Nephron (organoid): ENCODE results near the gene STK32B.

Source experiments
- H3K27ac Mint-ChIP-seq, 3 experiments: 2 replicates each; pipeline ENCODE4 v1.8.0; 2020; ENCODE audit warnings: mixed read lengths in 3 of 3, mild to moderate bottlenecking in 2 of 3, moderate library complexity in 1 of 3
- H3K27me3 Mint-ChIP-seq: 2 replicates; pipeline ENCODE4 v1.8.0; 2021; ENCODE audit warnings: low read depth, mild to moderate bottlenecking, moderate library complexity, mixed read lengths
- H3K36me3 Mint-ChIP-seq: 2 replicates; pipeline ENCODE4 v1.8.0; 2020; ENCODE audit warnings: low read depth, mixed read lengths
- H3K4me1 Mint-ChIP-seq: 2 replicates; pipeline ENCODE4 v1.8.0; 2020; ENCODE audit warnings: mixed read lengths
- H3K4me3 Mint-ChIP-seq, 3 experiments: 2 replicates each; pipeline ENCODE4 v1.8.0; 2020; ENCODE audit warnings: mild to moderate bottlenecking in 3 of 3, mixed read lengths in 3 of 3, moderate library complexity in 2 of 3
- H3K9me3 Mint-ChIP-seq: 2 replicates; pipeline ENCODE4 v1.8.0; 2020; ENCODE audit warnings: mixed read lengths
- TF ChIP-seq, protein P1 (sequence below), 3 experiments: fragments of 200-600 bp; sonication (generic); IDR thresholded peaks; one replicate each; pipeline ENCODE4 v1.5.0; 2021; ENCODE audit warnings: antibody characterized with exemption in 3 of 3; ENCODE audit not compliant: unreplicated experiment in 3 of 3

Gene STK32B

DNA sequence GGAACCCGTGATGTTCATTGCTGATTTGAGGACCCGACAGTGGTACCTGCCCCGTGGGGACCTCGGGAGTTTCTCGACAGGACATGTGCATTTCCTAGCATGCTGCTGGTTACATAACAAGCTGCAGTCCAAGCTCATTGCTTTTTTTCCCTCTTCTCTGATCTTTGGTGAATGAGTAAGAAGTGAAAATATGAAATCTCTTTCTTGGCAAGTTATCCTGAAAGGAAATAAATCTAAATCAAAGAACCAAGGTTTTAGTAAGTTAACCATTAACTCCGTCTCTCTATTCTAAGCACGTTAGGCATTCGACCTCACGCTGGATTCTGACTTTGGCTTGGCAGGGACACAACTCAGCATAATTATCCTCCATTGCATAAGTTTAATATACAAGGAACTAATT, 86.6 kb downstream of the STK32B start:
- Mint-ChIP-seq H3K4me3 (no peak overlapping the region), H3K36me3 (no peaks in the 10 kb centered on the region)

GRCh38 chr4:5138389-5138788, 87.1 kb downstream of the STK32B start:
- TF ChIP-seq, protein P1, sequence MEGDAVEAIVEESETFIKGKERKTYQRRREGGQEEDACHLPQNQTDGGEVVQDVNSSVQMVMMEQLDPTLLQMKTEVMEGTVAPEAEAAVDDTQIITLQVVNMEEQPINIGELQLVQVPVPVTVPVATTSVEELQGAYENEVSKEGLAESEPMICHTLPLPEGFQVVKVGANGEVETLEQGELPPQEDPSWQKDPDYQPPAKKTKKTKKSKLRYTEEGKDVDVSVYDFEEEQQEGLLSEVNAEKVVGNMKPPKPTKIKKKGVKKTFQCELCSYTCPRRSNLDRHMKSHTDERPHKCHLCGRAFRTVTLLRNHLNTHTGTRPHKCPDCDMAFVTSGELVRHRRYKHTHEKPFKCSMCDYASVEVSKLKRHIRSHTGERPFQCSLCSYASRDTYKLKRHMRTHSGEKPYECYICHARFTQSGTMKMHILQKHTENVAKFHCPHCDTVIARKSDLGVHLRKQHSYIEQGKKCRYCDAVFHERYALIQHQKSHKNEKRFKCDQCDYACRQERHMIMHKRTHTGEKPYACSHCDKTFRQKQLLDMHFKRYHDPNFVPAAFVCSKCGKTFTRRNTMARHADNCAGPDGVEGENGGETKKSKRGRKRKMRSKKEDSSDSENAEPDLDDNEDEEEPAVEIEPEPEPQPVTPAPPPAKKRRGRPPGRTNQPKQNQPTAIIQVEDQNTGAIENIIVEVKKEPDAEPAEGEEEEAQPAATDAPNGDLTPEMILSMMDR (IDR thresholded peaks at IDR 0.05; ENCODE audit: unreplicated experiment in 3 of 3), result no peak
- peaks cover 29% of the 10 kb centered on the region for H3K27me3 Mint-ChIP-seq
- H3K36me3 Mint-ChIP-seq, result no peaks in the 10 kb centered on the region
- H3K9me3 Mint-ChIP-seq, result no peaks in the 10 kb centered on the region
- H3K4me3 Mint-ChIP-seq, result no peak overlapping the region
- peaks cover 13% of the 10 kb centered on the region for H3K4me1 Mint-ChIP-seq
- peak overlapping the region; percentile 10 to 80 (median 60) for H3K27ac Mint-ChIP-seq

More for the DNA sequence above, 86.6 kb downstream of the STK32B start:
- Mint-ChIP-seq H3K27me3 (peaks cover 25% of the 10 kb centered on the region), H3K27ac (peak overlapping the region; percentile 60 to 80 (median 61)), H3K9me3 (no peaks in the 10 kb centered on the region), H3K4me1 (peaks cover 13% of the 10 kb centered on the region)
- TF ChIP-seq, protein P1 (IDR thresholded peaks at IDR 0.05; ENCODE audit: unreplicated experiment in 3 of 3), result no peak

- Mint-ChIP-seq H3K27me3 (peaks cover 36% of the 10 kb centered on the region), H3K4me3 (no peak overlapping the region), H3K4me1 (peaks cover 13% of the 10 kb centered on the region), H3K36me3 (no peaks in the 10 kb centered on the region), H3K9me3 (no peaks in the 10 kb centered on the region), H3K27ac (peak overlapping the region in 1 of 3 experiments; percentile 80)
- TF ChIP-seq, protein P1 (IDR thresholded peaks at IDR 0.05; ENCODE audit: unreplicated experiment in 3 of 3), result no peak
Measured at GRCh38 chr4:5139141-5139540, 87.9 kb downstream of the STK32B start.

DNA sequence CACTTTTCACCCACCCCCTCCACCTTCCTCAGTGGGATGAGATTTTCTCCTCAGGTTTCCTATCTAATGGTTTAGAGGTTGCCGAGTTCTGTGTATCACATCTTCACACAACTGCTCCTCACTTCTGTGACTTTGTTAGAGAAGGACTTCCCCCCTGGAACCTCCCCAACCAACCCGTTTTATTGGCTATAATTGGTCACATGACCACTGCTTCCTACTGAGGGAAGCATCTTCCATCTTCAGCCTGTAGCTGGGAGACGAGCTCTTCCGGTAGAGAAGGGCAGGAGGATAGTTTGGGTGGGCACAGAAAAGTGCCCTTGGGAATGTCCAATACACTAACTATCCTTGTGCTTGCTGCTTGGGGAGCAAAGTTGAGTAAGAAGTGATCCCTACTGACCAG, 90.5 kb downstream of the STK32B start:
- H3K4me1 Mint-ChIP-seq, result peaks cover 13% of the 10 kb centered on the region
- H3K27me3 Mint-ChIP-seq, result peaks cover 39% of the 10 kb centered on the region
- H3K27ac Mint-ChIP-seq, result no peak overlapping the region
- peaks cover 3% of the 10 kb centered on the region for H3K9me3 Mint-ChIP-seq
- no peaks in the 10 kb centered on the region for H3K36me3 Mint-ChIP-seq
- no peak overlapping the region for H3K4me3 Mint-ChIP-seq
- TF ChIP-seq, protein P1 (IDR thresholded peaks at IDR 0.05; ENCODE audit: unreplicated experiment in 3 of 3), result no peak

GRCh38 chr4:5142726-5143125, 91.4 kb downstream of the STK32B start:
- Mint-ChIP-seq H3K9me3 (peaks cover 3% of the 10 kb centered on the region), H3K36me3 (no peaks in the 10 kb centered on the region), H3K4me3 (no peak overlapping the region), H3K27me3 (peaks cover 37% of the 10 kb centered on the region), H3K4me1 (peaks cover 11% of the 10 kb centered on the region), H3K27ac (no peak overlapping the region)
- TF ChIP-seq, protein P1 (IDR thresholded peaks at IDR 0.05; ENCODE audit: unreplicated experiment in 3 of 3), result peak in 2 of 3 experiments; percentile 31 to 57

GRCh38 chr4:5143306-5143861, 92.1 kb downstream of the STK32B start:
- TF ChIP-seq, protein P1 (IDR thresholded peaks at IDR 0.05; ENCODE audit: unreplicated experiment in 3 of 3), result no peak
- no peaks in the 10 kb centered on the region for H3K36me3 Mint-ChIP-seq
- peaks cover 3% of the 10 kb centered on the region for H3K9me3 Mint-ChIP-seq
- H3K4me3 Mint-ChIP-seq, result no peak overlapping the region
- H3K27ac Mint-ChIP-seq, result no peak overlapping the region
- H3K4me1 Mint-ChIP-seq, result peaks cover 4% of the 10 kb centered on the region
- H3K27me3 Mint-ChIP-seq, result peaks cover 43% of the 10 kb centered on the region
